MCF 10A (cell line): ENCODE data around the gene VAPA. TPM values are rescaled to one million over a fixed set of nuclear protein-coding genes. Genes with fewer than 3 reads are reported as not detected.

Source experiments
- BruUV-seq: library from RNA; stranded (reverse); fragments of 400-500 nt; replicated peaks from 2 replicates; lab custom pipeline; 2021; lab: Mats Ljungman, UMichigan
- CTCF ChIA-PET: fragments of 300-600 bp; sonication (Branson Sonifier 250); formaldehyde crosslinking; extraction: SDS; loops from one replicate; lab custom pipeline; 2021; ENCODE audit warnings: antibody characterized with exemption, inconsistent platforms; lab: Yijun Ruan, JAX
- POLR2A ChIA-PET: fragments of 300-600, 350-650 bp; sonication (Branson Sonifier 250); formaldehyde crosslinking; extraction: SDS; loops from one replicate; lab custom pipeline; 2020; ENCODE audit warnings: antibody characterized with exemption, inconsistent platforms; lab: Yijun Ruan, JAX
- DNase-seq: peaks from one replicate; pipeline ENCODE4 v3.0.0-alpha.2; 2018; ENCODE audit not compliant: unreplicated experiment
- H3K27ac Mint-ChIP-seq: one replicate; pipeline ENCODE4 v1.8.0; 2022; ENCODE audit warnings: mild to moderate bottlenecking, low read depth, mixed read lengths; ENCODE audit not compliant: unreplicated experiment
- H3K27me3 Mint-ChIP-seq: one replicate; pipeline ENCODE4 v1.8.0; 2022; ENCODE audit warnings: mixed read lengths; ENCODE audit not compliant: insufficient read depth, unreplicated experiment
- H3K36me3 Mint-ChIP-seq: one replicate; pipeline ENCODE4 v1.8.0; 2022; ENCODE audit warnings: mild to moderate bottlenecking, moderate library complexity, mixed read lengths; ENCODE audit not compliant: insufficient read depth, unreplicated experiment
- H3K4me1 Mint-ChIP-seq: one replicate; pipeline ENCODE4 v1.8.0; 2022; ENCODE audit warnings: mixed read lengths; ENCODE audit not compliant: insufficient read depth, unreplicated experiment
- H3K4me3 Mint-ChIP-seq: one replicate; pipeline ENCODE4 v1.8.0; 2022; ENCODE audit warnings: mild to moderate bottlenecking, moderate library complexity, mixed read lengths; ENCODE audit not compliant: unreplicated experiment
- H3K9me3 Mint-ChIP-seq: one replicate; pipeline ENCODE4 v1.8.0; 2022; ENCODE audit warnings: mixed read lengths; ENCODE audit not compliant: unreplicated experiment
- intact Hi-C: fragments of 100-400 bp; cut with micrococcal nuclease; formaldehyde crosslinking; loops from 2 replicates; pipeline ENCODE4 v1.14.1; 2022
- total RNA-seq: library from RNA; stranded (reverse); gene quantifications from 2 replicates; pipeline ENCODE4 v1.2.3, GENCODE V29; 2022
- TF ChIP-seq, protein P1 (sequence below): fragments of 200-600 bp; IDR thresholded peaks from one replicate; pipeline ENCODE4 v1.8.0; 2022; ENCODE audit warnings: antibody characterized with exemption, mild to moderate bottlenecking; ENCODE audit not compliant: unreplicated experiment

The VAPA gene
- total RNA-seq, 1 experiment from 2014 or later = 286 TPM

GRCh38 chr18:9951022-9951859, 37.4 kb downstream of the VAPA start:
- Mint-ChIP-seq H3K36me3 (peaks cover 77% of the 10 kb centered on the region), H3K4me1 (peaks cover 33% of the 10 kb centered on the region), H3K9me3 (no peaks in the 10 kb centered on the region), H3K27ac (peak overlapping the region; percentile 64), H3K4me3 (no peak overlapping the region), H3K27me3 (no peaks in the 10 kb centered on the region)
- peak; percentile 70 for DNase-seq
- intact Hi-C loops = loop anchor here (1.0 to 5.0 kb wide), 2 partner anchors 267 to 374 kb away; no protein-coding TSS in a partner anchor
- TF ChIP-seq, protein P1, sequence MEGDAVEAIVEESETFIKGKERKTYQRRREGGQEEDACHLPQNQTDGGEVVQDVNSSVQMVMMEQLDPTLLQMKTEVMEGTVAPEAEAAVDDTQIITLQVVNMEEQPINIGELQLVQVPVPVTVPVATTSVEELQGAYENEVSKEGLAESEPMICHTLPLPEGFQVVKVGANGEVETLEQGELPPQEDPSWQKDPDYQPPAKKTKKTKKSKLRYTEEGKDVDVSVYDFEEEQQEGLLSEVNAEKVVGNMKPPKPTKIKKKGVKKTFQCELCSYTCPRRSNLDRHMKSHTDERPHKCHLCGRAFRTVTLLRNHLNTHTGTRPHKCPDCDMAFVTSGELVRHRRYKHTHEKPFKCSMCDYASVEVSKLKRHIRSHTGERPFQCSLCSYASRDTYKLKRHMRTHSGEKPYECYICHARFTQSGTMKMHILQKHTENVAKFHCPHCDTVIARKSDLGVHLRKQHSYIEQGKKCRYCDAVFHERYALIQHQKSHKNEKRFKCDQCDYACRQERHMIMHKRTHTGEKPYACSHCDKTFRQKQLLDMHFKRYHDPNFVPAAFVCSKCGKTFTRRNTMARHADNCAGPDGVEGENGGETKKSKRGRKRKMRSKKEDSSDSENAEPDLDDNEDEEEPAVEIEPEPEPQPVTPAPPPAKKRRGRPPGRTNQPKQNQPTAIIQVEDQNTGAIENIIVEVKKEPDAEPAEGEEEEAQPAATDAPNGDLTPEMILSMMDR = peak; percentile 67
- ChIA-PET CTCF (interaction anchor here (0.5 to 3.1 kb wide), 36 partner anchors 9 to 1228 kb away, joined by 3 to 16 read pairs (median 4); no protein-coding TSS in a partner anchor), POLR2A (interaction anchor here (0.5 to 3.3 kb wide), 6 partner anchors 36 to 575 kb away, joined by 3 to 14 read pairs (median 4); partner anchors contain the start of genes NAPG and VAPA)
- BruUV-seq = no TSS peak

- CTCF ChIA-PET = interaction anchor here (0.6 to 1.6 kb wide), 4 partner anchors 306 to 1919 kb away, joined by 3 to 4 read pairs (median 4); no protein-coding TSS in a partner anchor
- Mint-ChIP-seq H3K27ac (peak overlapping the region; percentile 64), H3K27me3 (no peaks in the 10 kb centered on the region), H3K4me3 (no peak overlapping the region), H3K4me1 (peaks cover 33% of the 10 kb centered on the region), H3K9me3 (no peaks in the 10 kb centered on the region), H3K36me3 (peaks cover 82% of the 10 kb centered on the region)
- DNase-seq = peak; percentile 53
- TF ChIP-seq, protein P1 = no peak
- intact Hi-C loops = loop anchor here (5.0 kb wide), 1 partner anchor 376 kb away; no protein-coding TSS in a partner anchor
- POLR2A ChIA-PET = interaction anchor here (0.6 to 1.6 kb wide), 8 partner anchors 10 to 820 kb away, joined by 3 to 4 read pairs (median 3); partner anchors contain the start of gene VAPA
- BruUV-seq = no TSS peak
Measured at GRCh38 chr18:9952633-9953416, 39.0 kb downstream of the VAPA start.

DNA sequence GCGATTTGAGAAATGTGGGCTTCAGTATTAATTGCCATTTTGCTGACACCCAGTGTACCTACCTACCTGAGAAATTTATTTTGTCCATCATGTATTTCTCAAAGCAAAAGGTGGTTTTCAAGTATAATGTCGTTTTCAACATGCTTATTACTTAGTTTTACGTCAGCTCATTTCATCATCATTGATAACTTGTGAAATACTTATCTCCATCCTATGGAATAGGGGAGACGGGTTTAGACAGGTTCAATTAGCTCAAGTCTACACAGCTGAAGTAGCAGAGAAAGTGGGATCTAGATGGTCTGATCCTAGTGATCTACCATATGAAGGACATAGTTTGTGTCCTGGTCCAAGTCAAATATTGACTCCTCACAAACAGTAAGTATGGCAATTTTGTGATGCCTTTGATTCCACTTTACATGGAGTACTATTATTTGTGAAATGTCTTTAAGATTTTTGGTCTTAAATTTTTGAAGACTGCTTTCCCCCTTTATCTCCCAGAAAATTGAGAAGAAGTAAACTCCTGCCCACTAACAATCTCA, 45.1 kb downstream of the VAPA start:
- H3K9me3 Mint-ChIP-seq = no peaks in the 10 kb centered on the region
- H3K27me3 Mint-ChIP-seq = no peaks in the 10 kb centered on the region
- ChIA-PET CTCF (interaction anchor here (3.5 kb wide), 1 partner anchor 12 kb away, joined by 25 read pairs; no protein-coding TSS in a partner anchor), POLR2A (interaction anchor here (0.6 to 1.2 kb wide), 3 partner anchors 10 to 545 kb away, joined by 3 to 4 read pairs (median 4); no protein-coding TSS in a partner anchor)
- H3K4me1 Mint-ChIP-seq = no peaks in the 10 kb centered on the region
- peaks cover 51% of the 10 kb centered on the region for H3K36me3 Mint-ChIP-seq
- TF ChIP-seq, protein P1 = no peak
- H3K27ac Mint-ChIP-seq = no peak overlapping the region
- no TSS peak for BruUV-seq
- DNase-seq = no peak
- H3K4me3 Mint-ChIP-seq = no peak overlapping the region
- intact Hi-C loops = no loop called here
